WTC11 (cell line): ENCODE measurements around the gene TAB3. TPM values are rescaled to one million over a fixed set of nuclear protein-coding genes. Genes with fewer than 3 reads are reported as not detected.

Source experiments
- ATAC-seq: fragments of 200-7000 bp; cut with Tn5 transposase; 2 replicates; pipeline ENCODE4 v1.10.0; 2021; ENCODE audit warnings: mild to moderate bottlenecking, moderate library complexity
- CTCF ChIA-PET: fragments of 300-600 bp; sonication (Branson Sonifier 250); formaldehyde crosslinking; loops from one replicate; lab custom pipeline; 2021; ENCODE audit warnings: antibody characterized with exemption; lab: Charles Lee
- POLR2A ChIA-PET: fragments of 350-600 bp; sonication (Branson Sonifier 250); formaldehyde crosslinking; loops from one replicate; lab custom pipeline; 2021; ENCODE audit warnings: antibody characterized with exemption; lab: Charles Lee
- DNase-seq: peaks from one replicate; pipeline ENCODE4 v3.0.0; 2021; ENCODE audit warnings: low spot score
- H3K27ac Mint-ChIP-seq: 2 replicates; pipeline ENCODE4 v1.8.0; 2021; ENCODE audit warnings: mixed read lengths
- H3K27me3 Mint-ChIP-seq: 2 replicates; pipeline ENCODE4 v1.8.0; 2021; ENCODE audit warnings: low read depth, mild to moderate bottlenecking, moderate library complexity, mixed read lengths
- H3K36me3 Mint-ChIP-seq: 2 replicates; pipeline ENCODE4 v1.8.0; 2021; ENCODE audit warnings: mixed read lengths
- H3K4me1 Mint-ChIP-seq: 2 replicates; pipeline ENCODE4 v1.8.0; 2022; ENCODE audit warnings: mixed read lengths
- H3K4me3 Mint-ChIP-seq: 2 replicates; pipeline ENCODE4 v1.8.0; 2021; ENCODE audit warnings: mild to moderate bottlenecking, moderate library complexity, mixed read lengths
- H3K9me3 Mint-ChIP-seq: 2 replicates; pipeline ENCODE4 v1.8.0; 2021; ENCODE audit warnings: mixed read lengths
- AR ChIP-seq: fragments of 250-450 bp; sonication (Bioruptor Pico); IDR thresholded peaks from 2 replicates; pipeline ENCODE4 v1.9.0; 2021; ENCODE audit warnings: mild to moderate bottlenecking
- ARID4B ChIP-seq: sonication (generic); formaldehyde crosslinking; IDR thresholded peaks from 2 replicates; pipeline ENCODE4 v1.8.0; 2023; ENCODE audit warnings: missing genetic modification reagents, mild to moderate bottlenecking, borderline replicate concordance
- ATF1 ChIP-seq: sonication (generic); formaldehyde crosslinking; IDR thresholded peaks from 2 replicates; pipeline ENCODE4 v1.8.1; 2023; ENCODE audit warnings: mild to moderate bottlenecking, moderate library complexity, missing genetic modification reagents
- CDX4 ChIP-seq: fragments of 250-450 bp; sonication (Bioruptor Pico); IDR thresholded peaks from 2 replicates; pipeline ENCODE4 v1.9.0; 2021; ENCODE audit warnings: moderate library complexity, mild to moderate bottlenecking, inconsistent platforms, borderline replicate concordance
- CREB1 ChIP-seq: sonication (generic); formaldehyde crosslinking; IDR thresholded peaks from 2 replicates; pipeline ENCODE4 v1.8.0; 2023; ENCODE audit warnings: mild to moderate bottlenecking, missing genetic modification reagents
- ELF4 ChIP-seq: sonication (generic); formaldehyde crosslinking; IDR thresholded peaks from 2 replicates; pipeline ENCODE4 v1.8.1; 2022; ENCODE audit warnings: low read depth, mild to moderate bottlenecking, moderate library complexity, missing genetic modification reagents
- EMX1 ChIP-seq: fragments of 250-450 bp; sonication (Bioruptor Pico); IDR thresholded peaks from 2 replicates; pipeline ENCODE4 v1.8.0; 2021; ENCODE audit warnings: mild to moderate bottlenecking
- GABPB1 ChIP-seq: sonication (generic); formaldehyde crosslinking; IDR thresholded peaks from 2 replicates; pipeline ENCODE4 v1.8.1; 2023; ENCODE audit warnings: mild to moderate bottlenecking, missing genetic modification reagents
- GRHL2 ChIP-seq: fragments of 250-450 bp; sonication (Bioruptor Pico); IDR thresholded peaks from 2 replicates; pipeline ENCODE4 v1.8.0; 2022; ENCODE audit warnings: mild to moderate bottlenecking, moderate library complexity; ENCODE audit not compliant: insufficient replicate concordance, severe bottlenecking
- MYBL2 ChIP-seq: sonication (generic); formaldehyde crosslinking; IDR thresholded peaks from 2 replicates; pipeline ENCODE4 v1.8.1; 2023; ENCODE audit warnings: mild to moderate bottlenecking, moderate library complexity, missing genetic modification reagents
- NFYB ChIP-seq: sonication (generic); formaldehyde crosslinking; conservative IDR thresholded peaks from 2 replicates; pipeline ENCODE4 v1.8.0; 2022; ENCODE audit warnings: low read depth, missing genetic modification reagents
- SP1 ChIP-seq: sonication (generic); formaldehyde crosslinking; conservative IDR thresholded peaks from 2 replicates; pipeline ENCODE4 v1.8.1; 2022; ENCODE audit warnings: missing genetic modification reagents
- ZNF425 ChIP-seq: fragments of 250-450 bp; sonication (Bioruptor Pico); conservative IDR thresholded peaks from 2 replicates; pipeline ENCODE4 v1.9.0; 2021; ENCODE audit warnings: mild to moderate bottlenecking
- ZNF671 ChIP-seq: fragments of 250-450 bp; sonication (Bioruptor Pico); IDR thresholded peaks from 2 replicates; pipeline ENCODE4 v1.8.0; 2021; ENCODE audit warnings: mild to moderate bottlenecking
- total RNA-seq: library from RNA; stranded (reverse); gene quantifications from 3 replicates; pipeline ENCODE4 v1.2.3, GENCODE V29; 2021
- TF ChIP-seq, protein P1 (sequence below): fragments of 250-450 bp; sonication (Bioruptor Pico); IDR thresholded peaks from 2 replicates; pipeline ENCODE4 v1.9.0; 2021; ENCODE audit warnings: mild to moderate bottlenecking, borderline replicate concordance
- TF ChIP-seq, protein P2 (sequence below): sonication (generic); formaldehyde crosslinking; IDR thresholded peaks from 2 replicates; pipeline ENCODE4 v1.8.1; 2022; ENCODE audit warnings: low read depth, missing genetic modification reagents, borderline replicate concordance
- TF ChIP-seq, protein P3 (sequence below): sonication (generic); formaldehyde crosslinking; IDR thresholded peaks from 2 replicates; pipeline ENCODE4 v1.8.1; 2023; ENCODE audit warnings: mild to moderate bottlenecking, moderate library complexity, missing genetic modification reagents
- TF ChIP-seq, protein P4 (sequence below): fragments of 250-450 bp; sonication (Bioruptor Pico); IDR thresholded peaks from 2 replicates; pipeline ENCODE4 v1.9.0; 2021; ENCODE audit warnings: mild to moderate bottlenecking

The TAB3 gene
- total RNA-seq, 1 experiment from 2014 or later, result 12.0 TPM

DNA sequence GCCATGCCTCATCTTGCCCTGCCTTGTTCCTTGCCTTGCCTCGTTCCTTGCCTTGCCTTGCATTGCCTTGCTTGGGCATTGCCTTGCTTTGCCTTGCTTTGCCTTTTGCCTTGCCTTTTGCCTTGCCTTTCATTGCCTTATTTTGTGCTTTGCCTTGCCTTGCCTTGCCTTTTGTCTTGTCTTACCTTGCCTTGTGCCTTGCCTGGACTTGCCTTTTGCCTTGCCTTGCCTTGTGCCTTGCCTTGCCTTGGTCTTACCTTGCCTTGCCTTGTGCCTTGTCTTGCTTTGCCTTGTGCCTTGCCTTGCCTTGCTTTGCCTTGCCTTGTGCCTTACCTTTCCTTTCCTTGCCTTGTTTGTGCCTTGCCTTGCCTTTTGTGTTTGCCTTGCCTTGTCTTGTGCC, 88.2 kb downstream of the TAB3 start (continued):
- no peak for TF ChIP-seq NFYB
- TF ChIP-seq, all 79 proteins: peak for 0

DNA sequence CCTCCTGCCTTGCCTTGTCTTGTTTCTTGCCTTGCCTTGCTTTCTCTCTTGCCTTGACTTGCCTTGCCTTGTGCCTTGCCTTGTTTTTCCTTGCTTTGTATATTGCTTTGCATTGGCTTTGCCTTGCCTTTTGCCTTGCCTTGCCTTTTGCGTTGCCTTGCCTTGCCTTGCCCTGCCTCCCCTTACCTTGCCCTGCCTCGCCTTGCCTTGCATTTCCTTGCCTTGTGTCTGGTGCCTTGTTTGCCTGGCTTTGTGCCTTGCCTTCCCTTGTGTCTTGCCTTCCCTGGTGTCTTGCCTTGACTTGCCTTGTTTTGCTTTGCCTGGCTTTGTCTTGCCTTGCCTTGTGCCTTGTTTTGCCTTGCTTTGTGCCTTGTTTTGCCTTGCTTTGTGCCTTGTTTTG, 89.7 kb downstream of the TAB3 start:
- Mint-ChIP-seq H3K9me3 (no peaks in the 10 kb centered on the region), H3K27ac (no peak overlapping the region), H3K36me3 (no peaks in the 10 kb centered on the region), H3K4me3 (no peak overlapping the region), H3K4me1 (no peaks in the 10 kb centered on the region), H3K27me3 (no peaks in the 10 kb centered on the region)
- ChIA-PET CTCF (no interaction called here), POLR2A (no interaction called here)
- no peak for ATAC-seq
- no peak for DNase-seq
- TF ChIP-seq SP1 (CRISPR knock-in tag) (no peak), ATF1 (CRISPR knock-in tag) (no peak), AR (CRISPR knock-in tag) (no peak), ARID4B (CRISPR knock-in tag) (no peak), EMX1 (no peak), CREB1 (CRISPR knock-in tag) (no peak), CDX4 (CRISPR knock-in tag) (no peak), MYBL2 (no peak), GRHL2 (CRISPR knock-in tag) (no peak), ZNF671 (CRISPR knock-in tag) (no peak), ZNF425 (CRISPR knock-in tag) (no peak), GABPB1 (CRISPR knock-in tag) (no peak), ELF4 (CRISPR knock-in tag) (no peak)
- TF ChIP-seq, protein P1, sequence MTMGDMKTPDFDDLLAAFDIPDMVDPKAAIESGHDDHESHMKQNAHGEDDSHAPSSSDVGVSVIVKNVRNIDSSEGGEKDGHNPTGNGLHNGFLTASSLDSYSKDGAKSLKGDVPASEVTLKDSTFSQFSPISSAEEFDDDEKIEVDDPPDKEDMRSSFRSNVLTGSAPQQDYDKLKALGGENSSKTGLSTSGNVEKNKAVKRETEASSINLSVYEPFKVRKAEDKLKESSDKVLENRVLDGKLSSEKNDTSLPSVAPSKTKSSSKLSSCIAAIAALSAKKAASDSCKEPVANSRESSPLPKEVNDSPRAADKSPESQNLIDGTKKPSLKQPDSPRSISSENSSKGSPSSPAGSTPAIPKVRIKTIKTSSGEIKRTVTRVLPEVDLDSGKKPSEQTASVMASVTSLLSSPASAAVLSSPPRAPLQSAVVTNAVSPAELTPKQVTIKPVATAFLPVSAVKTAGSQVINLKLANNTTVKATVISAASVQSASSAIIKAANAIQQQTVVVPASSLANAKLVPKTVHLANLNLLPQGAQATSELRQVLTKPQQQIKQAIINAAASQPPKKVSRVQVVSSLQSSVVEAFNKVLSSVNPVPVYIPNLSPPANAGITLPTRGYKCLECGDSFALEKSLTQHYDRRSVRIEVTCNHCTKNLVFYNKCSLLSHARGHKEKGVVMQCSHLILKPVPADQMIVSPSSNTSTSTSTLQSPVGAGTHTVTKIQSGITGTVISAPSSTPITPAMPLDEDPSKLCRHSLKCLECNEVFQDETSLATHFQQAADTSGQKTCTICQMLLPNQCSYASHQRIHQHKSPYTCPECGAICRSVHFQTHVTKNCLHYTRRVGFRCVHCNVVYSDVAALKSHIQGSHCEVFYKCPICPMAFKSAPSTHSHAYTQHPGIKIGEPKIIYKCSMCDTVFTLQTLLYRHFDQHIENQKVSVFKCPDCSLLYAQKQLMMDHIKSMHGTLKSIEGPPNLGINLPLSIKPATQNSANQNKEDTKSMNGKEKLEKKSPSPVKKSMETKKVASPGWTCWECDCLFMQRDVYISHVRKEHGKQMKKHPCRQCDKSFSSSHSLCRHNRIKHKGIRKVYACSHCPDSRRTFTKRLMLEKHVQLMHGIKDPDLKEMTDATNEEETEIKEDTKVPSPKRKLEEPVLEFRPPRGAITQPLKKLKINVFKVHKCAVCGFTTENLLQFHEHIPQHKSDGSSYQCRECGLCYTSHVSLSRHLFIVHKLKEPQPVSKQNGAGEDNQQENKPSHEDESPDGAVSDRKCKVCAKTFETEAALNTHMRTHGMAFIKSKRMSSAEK, result no peak
- TF ChIP-seq, protein P2, sequence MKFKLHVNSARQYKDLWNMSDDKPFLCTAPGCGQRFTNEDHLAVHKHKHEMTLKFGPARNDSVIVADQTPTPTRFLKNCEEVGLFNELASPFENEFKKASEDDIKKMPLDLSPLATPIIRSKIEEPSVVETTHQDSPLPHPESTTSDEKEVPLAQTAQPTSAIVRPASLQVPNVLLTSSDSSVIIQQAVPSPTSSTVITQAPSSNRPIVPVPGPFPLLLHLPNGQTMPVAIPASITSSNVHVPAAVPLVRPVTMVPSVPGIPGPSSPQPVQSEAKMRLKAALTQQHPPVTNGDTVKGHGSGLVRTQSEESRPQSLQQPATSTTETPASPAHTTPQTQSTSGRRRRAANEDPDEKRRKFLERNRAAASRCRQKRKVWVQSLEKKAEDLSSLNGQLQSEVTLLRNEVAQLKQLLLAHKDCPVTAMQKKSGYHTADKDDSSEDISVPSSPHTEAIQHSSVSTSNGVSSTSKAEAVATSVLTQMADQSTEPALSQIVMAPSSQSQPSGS (CRISPR knock-in tag), result no peak
- TF ChIP-seq, protein P3, sequence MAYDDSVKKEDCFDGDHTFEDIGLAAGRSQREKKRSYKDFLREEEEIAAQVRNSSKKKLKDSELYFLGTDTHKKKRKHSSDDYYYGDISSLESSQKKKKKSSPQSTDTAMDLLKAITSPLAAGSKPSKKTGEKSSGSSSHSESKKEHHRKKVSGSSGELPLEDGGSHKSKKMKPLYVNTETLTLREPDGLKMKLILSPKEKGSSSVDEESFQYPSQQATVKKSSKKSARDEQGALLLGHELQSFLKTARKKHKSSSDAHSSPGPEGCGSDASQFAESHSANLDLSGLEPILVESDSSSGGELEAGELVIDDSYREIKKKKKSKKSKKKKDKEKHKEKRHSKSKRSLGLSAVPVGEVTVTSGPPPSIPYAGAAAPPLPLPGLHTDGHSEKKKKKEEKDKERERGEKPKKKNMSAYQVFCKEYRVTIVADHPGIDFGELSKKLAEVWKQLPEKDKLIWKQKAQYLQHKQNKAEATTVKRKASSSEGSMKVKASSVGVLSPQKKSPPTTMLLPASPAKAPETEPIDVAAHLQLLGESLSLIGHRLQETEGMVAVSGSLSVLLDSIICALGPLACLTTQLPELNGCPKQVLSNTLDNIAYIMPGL (CRISPR knock-in tag), result no peak
- TF ChIP-seq, protein P4, sequence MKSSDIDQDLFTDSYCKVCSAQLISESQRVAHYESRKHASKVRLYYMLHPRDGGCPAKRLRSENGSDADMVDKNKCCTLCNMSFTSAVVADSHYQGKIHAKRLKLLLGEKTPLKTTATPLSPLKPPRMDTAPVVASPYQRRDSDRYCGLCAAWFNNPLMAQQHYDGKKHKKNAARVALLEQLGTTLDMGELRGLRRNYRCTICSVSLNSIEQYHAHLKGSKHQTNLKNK (CRISPR knock-in tag), result no peak
